ENCODE measurements around the gene PITPNM3.

PITPNM3 gene

DNA sequence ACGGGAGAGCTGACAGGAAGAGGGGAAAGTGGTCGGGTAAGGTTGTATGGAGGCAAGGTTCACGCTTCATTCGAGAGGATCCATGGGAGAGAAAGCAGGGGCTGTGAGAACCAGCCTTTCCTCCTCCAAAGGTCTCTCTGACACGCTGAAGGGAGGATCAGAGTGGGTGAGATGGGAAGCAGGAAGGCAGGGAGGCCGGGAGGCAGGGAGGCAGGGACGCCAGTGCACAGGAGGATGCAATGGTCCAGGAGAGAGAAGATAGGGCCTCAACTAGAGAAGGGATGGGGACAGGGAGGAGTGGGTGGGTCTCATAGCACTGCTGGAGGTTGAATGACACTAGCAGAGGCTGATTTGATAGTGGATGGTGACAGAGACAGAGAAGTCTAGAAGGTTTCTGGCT, 58.0 kb downstream of the PITPNM3 start:
- TF ChIP-seq, protein P1, sequence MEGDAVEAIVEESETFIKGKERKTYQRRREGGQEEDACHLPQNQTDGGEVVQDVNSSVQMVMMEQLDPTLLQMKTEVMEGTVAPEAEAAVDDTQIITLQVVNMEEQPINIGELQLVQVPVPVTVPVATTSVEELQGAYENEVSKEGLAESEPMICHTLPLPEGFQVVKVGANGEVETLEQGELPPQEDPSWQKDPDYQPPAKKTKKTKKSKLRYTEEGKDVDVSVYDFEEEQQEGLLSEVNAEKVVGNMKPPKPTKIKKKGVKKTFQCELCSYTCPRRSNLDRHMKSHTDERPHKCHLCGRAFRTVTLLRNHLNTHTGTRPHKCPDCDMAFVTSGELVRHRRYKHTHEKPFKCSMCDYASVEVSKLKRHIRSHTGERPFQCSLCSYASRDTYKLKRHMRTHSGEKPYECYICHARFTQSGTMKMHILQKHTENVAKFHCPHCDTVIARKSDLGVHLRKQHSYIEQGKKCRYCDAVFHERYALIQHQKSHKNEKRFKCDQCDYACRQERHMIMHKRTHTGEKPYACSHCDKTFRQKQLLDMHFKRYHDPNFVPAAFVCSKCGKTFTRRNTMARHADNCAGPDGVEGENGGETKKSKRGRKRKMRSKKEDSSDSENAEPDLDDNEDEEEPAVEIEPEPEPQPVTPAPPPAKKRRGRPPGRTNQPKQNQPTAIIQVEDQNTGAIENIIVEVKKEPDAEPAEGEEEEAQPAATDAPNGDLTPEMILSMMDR (IDR thresholded peaks at IDR 0.05) = no peak
- Histone ChIP-seq H3K4me3 (ENCODE audit: low read depth in 1 of 2, low read length in 1 of 2) (no peak overlapping the region), H3K36me3 (no peaks in the 10 kb centered on the region), H3K27ac (no peak overlapping the region), H3K4me1 (ENCODE audit: control insufficient read depth in 1 of 2, insufficient read depth in 1 of 2, low read depth in 1 of 2, low read length in 1 of 2) (no peaks in the 10 kb centered on the region), H3K27me3 (peaks cover 50% of the 10 kb centered on the region), H3K9me3 (no peaks in the 10 kb centered on the region)

DNA sequence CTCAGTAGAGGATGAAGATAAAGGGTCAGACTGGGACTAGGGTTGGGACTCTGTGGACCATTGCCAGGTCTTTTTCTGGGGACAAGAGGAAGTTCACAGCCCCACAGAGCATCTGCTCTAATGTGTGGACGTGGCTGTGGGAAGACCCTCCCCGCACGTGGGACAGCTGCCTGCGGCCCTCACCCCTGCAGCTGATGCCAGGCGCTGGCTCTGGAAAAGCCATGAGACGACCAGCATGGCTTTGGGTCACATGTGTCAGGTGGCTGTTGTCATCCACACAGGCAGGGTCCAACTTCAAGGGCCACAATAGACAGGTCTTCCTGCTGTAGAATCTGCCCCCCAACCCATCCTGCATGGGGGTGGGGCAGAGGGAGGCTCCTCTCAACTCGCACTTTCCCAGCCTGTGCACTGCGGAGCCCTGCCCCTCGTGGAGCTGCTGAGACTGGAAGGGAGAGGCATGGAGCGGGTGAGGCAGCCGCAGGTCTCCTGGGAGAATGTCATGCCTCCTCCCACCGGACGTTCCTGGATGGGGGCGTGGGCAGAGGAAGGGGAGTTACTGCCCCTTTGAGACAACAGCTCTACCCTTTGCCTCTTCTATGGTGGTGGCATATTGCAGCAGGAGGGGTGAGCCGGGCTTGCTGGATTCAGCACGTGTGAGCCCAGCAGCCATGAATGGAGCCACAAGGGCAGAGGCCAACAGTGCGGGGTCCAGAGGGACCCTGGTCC, 58.7 kb downstream of the PITPNM3 start:
- H3K27me3 ChIP-seq = peaks cover 50% of the 10 kb centered on the region
- H3K4me1 ChIP-seq (ENCODE audit: control insufficient read depth in 1 of 2, insufficient read depth in 1 of 2, low read depth in 1 of 2, low read length in 1 of 2) = no peaks in the 10 kb centered on the region
- no peaks in the 10 kb centered on the region for H3K36me3 ChIP-seq
- H3K9me3 ChIP-seq = no peaks in the 10 kb centered on the region
- TF ChIP-seq, protein P1 (IDR thresholded peaks at IDR 0.05) = no peak
- no peak overlapping the region for H3K4me3 ChIP-seq (ENCODE audit: low read depth in 1 of 2, low read length in 1 of 2)
- H3K27ac ChIP-seq = no peak overlapping the region

DNA sequence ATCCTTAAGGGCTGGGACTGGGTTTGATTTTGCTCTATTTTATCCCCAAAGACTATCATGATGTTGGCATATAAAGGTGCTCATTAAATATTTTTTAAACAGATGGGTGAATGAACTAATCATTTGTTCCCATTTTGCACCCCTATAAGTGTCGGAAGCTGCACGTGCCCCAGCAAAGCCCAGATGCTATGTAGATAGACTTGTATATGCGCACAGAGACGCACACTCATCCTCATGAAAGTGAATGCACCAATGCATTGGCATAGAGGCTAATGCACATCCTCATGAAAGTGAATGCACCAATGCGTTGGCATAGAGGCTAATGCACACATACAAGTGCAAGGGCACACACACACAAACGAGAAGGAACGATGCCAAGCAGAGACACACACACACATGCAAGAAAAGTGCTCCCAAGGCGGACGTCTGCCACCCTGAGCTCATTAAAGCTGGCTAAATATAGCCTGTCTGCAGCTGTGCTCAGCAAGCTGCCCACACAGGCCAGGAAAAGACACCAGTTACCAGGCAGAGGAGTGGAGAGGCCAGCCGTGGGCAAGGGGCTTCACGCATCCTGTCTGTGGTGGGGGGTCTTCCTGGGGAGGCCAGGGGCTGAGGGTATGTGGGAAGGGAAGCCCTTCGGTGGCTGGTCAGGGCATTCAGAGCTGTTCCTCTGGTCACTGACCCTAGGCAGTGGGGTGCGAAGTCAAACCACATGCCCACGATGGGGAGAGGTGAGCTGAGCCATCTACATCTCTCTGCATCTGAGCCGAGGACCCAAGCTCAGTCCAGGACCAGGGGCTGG, 59.5 kb downstream of the PITPNM3 start:
- H3K27ac ChIP-seq = no peak overlapping the region
- H3K4me1 ChIP-seq (ENCODE audit: control insufficient read depth in 1 of 2, insufficient read depth in 1 of 2, low read depth in 1 of 2, low read length in 1 of 2) = no peaks in the 10 kb centered on the region
- peaks cover 50% of the 10 kb centered on the region for H3K27me3 ChIP-seq
- H3K36me3 ChIP-seq = no peaks in the 10 kb centered on the region
- H3K4me3 ChIP-seq (ENCODE audit: low read depth in 1 of 2, low read length in 1 of 2) = no peak overlapping the region
- H3K9me3 ChIP-seq = no peaks in the 10 kb centered on the region
- TF ChIP-seq, protein P1 (IDR thresholded peaks at IDR 0.05) = no peak

DNA sequence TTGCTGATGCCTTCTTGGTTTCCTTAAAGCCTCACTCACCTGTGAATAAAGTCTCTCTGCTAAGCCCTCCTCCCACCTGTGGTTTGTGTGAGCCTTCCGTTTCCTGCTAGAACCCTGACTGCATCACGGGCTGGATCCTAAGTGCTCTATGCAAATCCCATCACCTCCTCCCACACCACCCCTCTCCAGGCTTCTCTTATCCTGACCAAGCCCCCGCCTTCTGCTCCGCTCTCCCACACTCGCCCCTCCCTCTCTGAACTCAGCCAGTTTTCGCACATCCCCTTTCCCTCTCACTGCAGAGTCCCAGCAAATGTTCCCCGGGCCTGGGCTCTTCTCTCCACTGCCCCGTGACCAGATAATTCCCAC, 60.3 kb downstream of the PITPNM3 start:
- H3K4me1 ChIP-seq (ENCODE audit: control insufficient read depth in 1 of 2, insufficient read depth in 1 of 2, low read depth in 1 of 2, low read length in 1 of 2) = no peaks in the 10 kb centered on the region
- no peaks in the 10 kb centered on the region for H3K9me3 ChIP-seq
- TF ChIP-seq, protein P1 (IDR thresholded peaks at IDR 0.05) = no peak
- H3K27ac ChIP-seq = no peak overlapping the region
- H3K4me3 ChIP-seq (ENCODE audit: low read depth in 1 of 2, low read length in 1 of 2) = no peak overlapping the region
- peaks cover 50% of the 10 kb centered on the region for H3K27me3 ChIP-seq
- H3K36me3 ChIP-seq = no peaks in the 10 kb centered on the region

DNA sequence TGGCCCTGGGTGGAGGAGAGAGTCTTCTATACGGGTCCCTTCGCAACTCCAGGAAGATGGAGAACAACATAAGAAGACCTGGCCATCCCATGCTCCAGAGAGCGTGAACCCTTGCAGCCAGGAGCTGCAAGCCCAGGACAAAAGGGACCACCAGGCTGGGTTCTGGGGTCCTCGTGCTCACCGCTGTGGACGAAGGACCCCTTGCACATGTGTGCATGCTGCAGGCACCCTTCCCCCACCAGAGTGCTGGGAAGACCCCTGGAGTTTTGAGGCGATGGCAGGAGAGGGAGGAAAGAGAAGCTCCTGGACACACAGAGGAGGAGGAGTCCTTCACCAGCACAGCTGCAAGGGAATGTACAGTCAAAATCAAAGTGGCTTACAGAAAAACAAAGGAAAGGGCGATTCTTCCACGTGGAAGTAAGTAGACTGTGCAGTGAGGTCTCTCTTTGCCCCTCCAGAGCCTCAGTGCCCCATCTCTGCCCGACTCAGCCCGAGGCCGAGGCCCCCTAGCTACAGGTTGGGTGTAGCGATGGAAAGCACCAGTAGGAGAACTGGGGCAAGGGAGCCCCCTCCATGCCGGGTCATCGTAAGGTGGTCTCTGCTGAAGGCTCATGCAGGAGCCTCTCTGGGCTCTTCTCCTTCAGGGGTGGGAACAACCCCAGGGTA, 60.8 kb downstream of the PITPNM3 start:
- no peaks in the 10 kb centered on the region for H3K36me3 ChIP-seq
- no peaks in the 10 kb centered on the region for H3K9me3 ChIP-seq
- TF ChIP-seq, protein P1 (IDR thresholded peaks at IDR 0.05) = no peak
- H3K4me3 ChIP-seq (ENCODE audit: low read depth in 1 of 2, low read length in 1 of 2) = no peak overlapping the region
- H3K4me1 ChIP-seq (ENCODE audit: control insufficient read depth in 1 of 2, insufficient read depth in 1 of 2, low read depth in 1 of 2, low read length in 1 of 2) = no peaks in the 10 kb centered on the region
- H3K27ac ChIP-seq = no peak overlapping the region
- peaks cover 50% of the 10 kb centered on the region for H3K27me3 ChIP-seq
